Stimulated activated effector memory CD8-positive, alpha-beta T cell treated with anti-CD3 and anti-CD28 coated beads, Interleukin-12 subunit alpha, Interleukin-12 subunit beta, amount 100 ng/mL, for 72 hours (primary cell): ENCODE measurements around the gene RABGGTB.
"Not testable (repeated sequence)": the region's sequence is repeated elsewhere in the genome, so short reads cannot be mapped to it uniquely, and the experiment has no call there.

Source experiments
- ATAC-seq: fragments of 150-1000 bp; cut with Tn5 transposase; 2 replicates; pipeline ENCODE4 v1.10.0; 2021
- DNase-seq, 2 donors: peaks; one replicate each; pipeline ENCODE4 v3.0.0; 2021 to 2022; ENCODE audit warnings: low spot score in 2 of 2
- H3K27ac Mint-ChIP-seq: one replicate; pipeline ENCODE4 v1.8.0; 2022; ENCODE audit warnings: mild to moderate bottlenecking, mixed read lengths
- H3K36me3 Mint-ChIP-seq: one replicate; pipeline ENCODE4 v1.8.0; 2022; ENCODE audit warnings: mild to moderate bottlenecking, mixed read lengths
- H3K4me1 Mint-ChIP-seq: one replicate; pipeline ENCODE4 v1.8.0; 2022; ENCODE audit warnings: mixed read lengths
- H3K4me3 Mint-ChIP-seq: one replicate; pipeline ENCODE4 v1.8.0; 2022; ENCODE audit warnings: mild to moderate bottlenecking, mixed read lengths
- H3K9me3 Mint-ChIP-seq: one replicate; pipeline ENCODE4 v1.8.0; 2022; ENCODE audit warnings: mixed read lengths

Gene RABGGTB

GRCh38 chr1:75786901-75787493 is 941 bp downstream of the RABGGTB start:
- DNase-seq (no peak), ATAC-seq (no peak)
- Mint-ChIP-seq H3K36me3 (peaks cover 65% of the 10 kb centered on the region), H3K27ac (peak overlapping the region; percentile 96), H3K9me3 (no peaks in the 10 kb centered on the region), H3K4me3 (peak overlapping the region; percentile 84), H3K4me1 (peaks cover 45% of the 10 kb centered on the region)

- peak overlapping the region; percentile 84 for H3K4me3 Mint-ChIP-seq
- no peak for ATAC-seq
- peaks cover 70% of the 10 kb centered on the region for H3K36me3 Mint-ChIP-seq
- H3K9me3 Mint-ChIP-seq: no peaks in the 10 kb centered on the region
- no peak for DNase-seq
- peaks cover 51% of the 10 kb centered on the region for H3K4me1 Mint-ChIP-seq
- peak overlapping the region; percentile 96 for H3K27ac Mint-ChIP-seq
Observed at GRCh38 chr1:75787524-75787923, 1.5 kb downstream of the RABGGTB start.

GRCh38 chr1:75789988-75790387 is 3.9 kb downstream of the RABGGTB start:
- peaks cover 57% of the 10 kb centered on the region for H3K4me1 Mint-ChIP-seq
- H3K36me3 Mint-ChIP-seq: peaks cover 95% of the 10 kb centered on the region
- no peaks in the 10 kb centered on the region for H3K9me3 Mint-ChIP-seq
- ATAC-seq (no peak), DNase-seq (no peak)
- H3K27ac Mint-ChIP-seq: peak overlapping the region; percentile 96
- H3K4me3 Mint-ChIP-seq: peak overlapping the region; percentile 84

GRCh38 chr1:75791022-75791421 is 5.0 kb downstream of the RABGGTB start:
- Mint-ChIP-seq H3K27ac (peak overlapping the region; percentile 96), H3K4me1 (peaks cover 57% of the 10 kb centered on the region), H3K4me3 (peak overlapping the region; percentile 84), H3K36me3 (peaks cover 100% of the 10 kb centered on the region), H3K9me3 (no peaks in the 10 kb centered on the region)
- ATAC-seq (no peak), DNase-seq (no peak)

- Mint-ChIP-seq H3K36me3 (peaks cover 100% of the 10 kb centered on the region), H3K9me3 (no peaks in the 10 kb centered on the region), H3K27ac (peak overlapping the region; percentile 40), H3K4me1 (peaks cover 65% of the 10 kb centered on the region), H3K4me3 (peak overlapping the region; percentile 84)
- DNase-seq (no peak), ATAC-seq (no peak)
Observed at GRCh38 chr1:75792091-75792490, 6.0 kb downstream of the RABGGTB start.

- ATAC-seq: no peak
Observed at GRCh38 chr1:75794382-75794781, 8.3 kb downstream of the RABGGTB start.

GRCh38 chr1:75795703-75796193 is 9.7 kb downstream of the RABGGTB start:
- Mint-ChIP-seq H3K9me3 (no peaks in the 10 kb centered on the region), H3K27ac (peak overlapping the region; percentile 41), H3K4me3 (no peak overlapping the region), H3K36me3 (peaks cover 87% of the 10 kb centered on the region), H3K4me1 (peaks cover 34% of the 10 kb centered on the region)
- ATAC-seq: no peak
- DNase-seq: no peak

More at GRCh38 chr1:75794382-75794781, 8.3 kb downstream of the RABGGTB start:
- Mint-ChIP-seq H3K9me3 (no peaks in the 10 kb centered on the region), H3K4me1 (peaks cover 48% of the 10 kb centered on the region), H3K36me3 (peaks cover 100% of the 10 kb centered on the region), H3K4me3 (no peak overlapping the region), H3K27ac (no peak overlapping the region)
- no peak for DNase-seq

- Mint-ChIP-seq H3K36me3 (peaks cover 78% of the 10 kb centered on the region), H3K4me1 (peaks cover 25% of the 10 kb centered on the region), H3K4me3 (no peak within 1 kb of the TSS), H3K9me3 (no peaks in the 10 kb centered on the region), H3K27ac (peak within 1 kb of the TSS; percentile 41)
- ATAC-seq (peak; percentile 31), DNase-seq (no peak)
Observed at GRCh38 chr1:75796376-75797272, 10.6 kb downstream of the RABGGTB start, which contains the start of gene MSH4. MSH4 (plus strand) TSS chr1:75796882; CDS start chr1:75796986, 104 bp downstream.

GRCh38 chr1:75797273-75797588 is 11.2 kb downstream of the RABGGTB start:
- H3K36me3 Mint-ChIP-seq: peaks cover 72% of the 10 kb centered on the region
- DNase-seq (no peak), ATAC-seq (no peak)
- H3K4me3 Mint-ChIP-seq: no peak overlapping the region
- H3K4me1 Mint-ChIP-seq: peaks cover 19% of the 10 kb centered on the region
- H3K9me3 Mint-ChIP-seq: no peaks in the 10 kb centered on the region
- H3K27ac Mint-ChIP-seq: no peak overlapping the region

- no peak overlapping the region for H3K4me3 Mint-ChIP-seq
- H3K27ac Mint-ChIP-seq: peak overlapping the region; percentile 61
- ATAC-seq (no peak), DNase-seq (no peak)
- H3K9me3 Mint-ChIP-seq: no peaks in the 10 kb centered on the region
- peaks cover 16% of the 10 kb centered on the region for H3K4me1 Mint-ChIP-seq
- peaks cover 67% of the 10 kb centered on the region for H3K36me3 Mint-ChIP-seq
Observed at GRCh38 chr1:75797606-75798216, 11.7 kb downstream of the RABGGTB start.

GRCh38 chr1:75801480-75801879 is 15.4 kb downstream of the RABGGTB start:
- not testable (repeated sequence) for DNase-seq, H3K4me1 Mint-ChIP-seq, H3K9me3 Mint-ChIP-seq, ATAC-seq, H3K4me3 Mint-ChIP-seq, H3K27ac Mint-ChIP-seq
- H3K36me3 Mint-ChIP-seq: peaks cover 29% of the 10 kb centered on the region

- H3K4me1 Mint-ChIP-seq: no peaks in the 10 kb centered on the region
- H3K4me3 Mint-ChIP-seq: no peak overlapping the region
- no peaks in the 10 kb centered on the region for H3K9me3 Mint-ChIP-seq
- no peak overlapping the region for H3K27ac Mint-ChIP-seq
- DNase-seq: no peak
- no peak for ATAC-seq
- no peaks in the 10 kb centered on the region for H3K36me3 Mint-ChIP-seq
Observed at GRCh38 chr1:75808921-75809320, 22.9 kb downstream of the RABGGTB start.

GRCh38 chr1:75810113-75810512 is 24.1 kb downstream of the RABGGTB start:
- DNase-seq, ATAC-seq, H3K9me3 Mint-ChIP-seq, H3K4me1 Mint-ChIP-seq, H3K4me3 Mint-ChIP-seq, H3K27ac Mint-ChIP-seq, H3K36me3 Mint-ChIP-seq: not testable (repeated sequence)

GRCh38 chr1:75811211-75811981 is 25.3 kb downstream of the RABGGTB start:
- Mint-ChIP-seq H3K9me3 (no peaks in the 10 kb centered on the region), H3K27ac (no peak overlapping the region), H3K36me3 (no peaks in the 10 kb centered on the region), H3K4me3 (no peak overlapping the region), H3K4me1 (no peaks in the 10 kb centered on the region)
- no peak for DNase-seq
- ATAC-seq: no peak

GRCh38 chr1:75812065-75812464 is 26.0 kb downstream of the RABGGTB start:
- H3K27ac Mint-ChIP-seq: no peak overlapping the region
- H3K4me3 Mint-ChIP-seq: no peak overlapping the region
- no peak for DNase-seq
- no peak for ATAC-seq
- no peaks in the 10 kb centered on the region for H3K4me1 Mint-ChIP-seq
- H3K9me3 Mint-ChIP-seq: no peaks in the 10 kb centered on the region
- no peaks in the 10 kb centered on the region for H3K36me3 Mint-ChIP-seq
